CD4-positive, alpha-beta memory T cell (primary cell): ENCODE data around the gene FBXO10. TPM values are rescaled to one million over a fixed set of nuclear protein-coding genes. Genes with fewer than 3 reads are reported as not detected.
"Not testable (repeated sequence)": the region's sequence is repeated elsewhere in the genome, so short reads cannot be mapped to it uniquely, and the experiment has no call there.

Experiments
- CTCF ChIA-PET: fragments of 350-600 bp; sonication (Branson Sonifier 250); formaldehyde crosslinking; loops from one replicate; lab custom pipeline; 2021; ENCODE audit warnings: inconsistent platforms; ENCODE audit not compliant: partially characterized antibody; lab: Charles Lee
- POLR2A ChIA-PET: fragments of 350-600 bp; sonication (Branson Sonifier 250); formaldehyde crosslinking; loops from one replicate; lab custom pipeline; 2021; ENCODE audit not compliant: partially characterized antibody; lab: Charles Lee
- DNase-seq, 5 donors: peaks; one replicate each; pipeline versions ENCODE4 v3.0.0 to v3.0.0-alpha.2; 2020 to 2022; ENCODE audit warnings: mixed read lengths in 1 of 5
- H3K27ac ChIP-seq: one replicate; pipeline ENCODE4 v1.7.0; 2013; ENCODE audit warnings: low read depth, low read length
- H3K27me3 ChIP-seq: 2 replicates; pipeline ENCODE4 v1.7.0; 2013; ENCODE audit warnings: mild to moderate bottlenecking, low read length, moderate library complexity; ENCODE audit not compliant: insufficient read depth
- H3K36me3 ChIP-seq: 2 replicates; pipeline ENCODE4 v1.7.0; 2013; ENCODE audit warnings: mild to moderate bottlenecking, low read length, moderate library complexity; ENCODE audit not compliant: insufficient read depth
- H3K4me1 ChIP-seq: 2 replicates; pipeline ENCODE4 v1.7.0; 2013; ENCODE audit warnings: mild to moderate bottlenecking, low read length, moderate library complexity; ENCODE audit not compliant: insufficient read depth
- H3K4me3 ChIP-seq, 2 donors: one replicate each; pipeline ENCODE4 v1.7.0; 2013; ENCODE audit warnings: low read length in 2 of 2, mild to moderate bottlenecking in 1 of 2
- H3K9me3 ChIP-seq, 2 donors: one replicate each; pipeline ENCODE4 v1.7.0; 2013; ENCODE audit warnings: low read length in 2 of 2, control low read depth in 1 of 2; ENCODE audit not compliant: control insufficient read depth in 1 of 2
- H3K27ac Mint-ChIP-seq, 7 donors: one replicate each; pipeline ENCODE4 v1.8.0; 2020 to 2021; ENCODE audit warnings: mixed read lengths in 7 of 7, mild to moderate bottlenecking in 6 of 7, inconsistent platforms in 3 of 7, moderate library complexity in 3 of 7
- H3K27me3 Mint-ChIP-seq, 2 donors: one replicate each; pipeline ENCODE4 v1.8.0; 2020 to 2021; ENCODE audit warnings: mixed read lengths in 2 of 2
- H3K36me3 Mint-ChIP-seq, 2 donors: one replicate each; pipeline ENCODE4 v1.8.0; 2020 to 2021; ENCODE audit warnings: mixed read lengths in 2 of 2, inconsistent platforms in 1 of 2, mild to moderate bottlenecking in 1 of 2
- H3K4me1 Mint-ChIP-seq, 4 donors: one replicate each; pipeline ENCODE4 v1.8.0; 2020 to 2021; ENCODE audit warnings: mixed read lengths in 4 of 4, mild to moderate bottlenecking in 1 of 4
- H3K4me3 Mint-ChIP-seq, 8 donors: one replicate each; pipeline ENCODE4 v1.8.0; 2020 to 2021; ENCODE audit warnings: mixed read lengths in 8 of 8, mild to moderate bottlenecking in 7 of 8, moderate library complexity in 6 of 8, inconsistent platforms in 3 of 8
- H3K9me3 Mint-ChIP-seq, 8 donors: one replicate each; pipeline ENCODE4 v1.8.0; 2020 to 2021; ENCODE audit warnings: mixed read lengths in 8 of 8, mild to moderate bottlenecking in 5 of 8, inconsistent platforms in 3 of 8, moderate library complexity in 1 of 8
- intact Hi-C: fragments of 100-400 bp; cut with micrococcal nuclease; formaldehyde crosslinking; loops from one replicate; pipeline ENCODE4 v1.15.1; 2023
- polyA plus RNA-seq, 2 donors: library from polyadenylated mRNA; unstranded; fragments of 300-500 nt; fragmentation: Illumina TruSeq; gene quantifications; one replicate each; pipeline ENCODE4 v1.2.3, GENCODE V29; 2021
- total RNA-seq, 2 experiments: library from RNA; stranded (reverse); gene quantifications; one replicate each; pipeline ENCODE4 v1.2.3, GENCODE V29; 2021

The FBXO10 gene
- total and polyA plus RNA-seq, 4 experiments from 2014 or later: 3.2 to 6.1 (median 5.2) TPM

DNA sequence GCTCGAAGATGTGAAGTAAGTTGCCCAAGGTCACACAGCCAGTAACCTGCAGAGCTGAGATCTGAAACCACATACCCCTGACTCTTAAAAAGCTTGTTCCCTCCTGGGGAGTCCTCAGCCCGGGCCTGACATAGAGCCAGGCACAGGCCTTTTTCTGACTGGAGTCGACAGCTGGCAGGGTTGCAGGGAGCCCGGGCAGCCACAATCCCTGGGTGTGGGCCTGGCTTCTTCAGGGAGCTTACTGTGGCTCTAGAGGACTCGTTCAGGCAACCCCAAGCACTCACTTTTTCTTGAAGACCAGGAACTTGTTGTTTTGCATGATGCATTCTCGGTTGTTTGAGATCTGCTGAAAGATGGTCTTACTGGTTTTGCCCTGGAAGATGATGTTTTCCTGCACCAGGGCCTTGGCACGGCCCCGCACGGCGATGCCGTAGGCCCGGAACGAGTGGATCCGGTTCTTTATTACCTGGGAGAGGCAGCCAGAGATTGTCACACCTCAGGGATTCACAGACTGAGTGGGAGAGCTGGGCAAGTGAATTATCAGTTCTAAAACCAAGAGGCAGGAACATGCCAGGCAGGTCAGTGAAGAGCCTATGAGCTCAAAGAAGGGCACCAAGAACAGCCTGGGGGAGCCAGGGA, 60.4 kb downstream of the FBXO10 start:
- Mint-ChIP-seq H3K4me3 (no peak overlapping the region), H3K27me3 (no peaks in the 10 kb centered on the region), H3K9me3 (no peaks in the 10 kb centered on the region), H3K4me1 (peaks cover 0 to 2% (median under 1%) of the 10 kb centered on the region in 4 donors), H3K36me3 (peaks cover 6 to 10% of the 10 kb centered on the region in 2 donors), H3K27ac (peak overlapping the region in 3 of 7 donors; percentile 19 to 62 (median 32))
- no peak overlapping the region for H3K27ac ChIP-seq
- no peaks in the 10 kb centered on the region for H3K36me3 ChIP-seq
- H3K27me3 ChIP-seq: no peaks in the 10 kb centered on the region
- ChIA-PET POLR2A (interaction anchor here (1.5 kb wide), 1 partner anchor 12 kb away, joined by 4 read pairs; no protein-coding TSS in a partner anchor), CTCF (no interaction called here)
- no peak for DNase-seq
- H3K4me1 ChIP-seq: no peaks in the 10 kb centered on the region
- no peak overlapping the region for H3K4me3 ChIP-seq
- H3K9me3 ChIP-seq: no peaks in the 10 kb centered on the region
- intact Hi-C loops: no loop called here

GRCh38 chr9:37514999-37515398, 61.2 kb downstream of the FBXO10 start:
- H3K36me3 Mint-ChIP-seq: peaks cover 5 to 6% of the 10 kb centered on the region in 2 donors
- DNase-seq: no peak
- peak overlapping the region in 4 of 7 donors; percentile 22 to 41 (median 26) for H3K27ac Mint-ChIP-seq
- Histone ChIP-seq H3K27me3 (no peaks in the 10 kb centered on the region), H3K9me3 (no peaks in the 10 kb centered on the region), H3K27ac (no peak overlapping the region), H3K4me1 (no peaks in the 10 kb centered on the region), H3K36me3 (no peaks in the 10 kb centered on the region), H3K4me3 (no peak overlapping the region)
- peak overlapping the region in 1 of 8 donors; percentile 34 for H3K4me3 Mint-ChIP-seq
- no peaks in the 10 kb centered on the region for H3K9me3 Mint-ChIP-seq
- H3K27me3 Mint-ChIP-seq: no peaks in the 10 kb centered on the region
- ChIA-PET CTCF (no interaction called here), POLR2A (interaction anchor here (1.5 kb wide), 1 partner anchor 11 kb away, joined by 4 read pairs; no protein-coding TSS in a partner anchor)
- H3K4me1 Mint-ChIP-seq: peaks cover 0 to 2% (median under 1%) of the 10 kb centered on the region in 4 donors
- intact Hi-C loops: no loop called here

- H3K9me3 ChIP-seq, H3K27ac Mint-ChIP-seq, H3K4me1 ChIP-seq, H3K27me3 ChIP-seq, DNase-seq, H3K9me3 Mint-ChIP-seq, H3K36me3 ChIP-seq, H3K36me3 Mint-ChIP-seq, intact Hi-C loops, H3K27me3 Mint-ChIP-seq, H3K4me1 Mint-ChIP-seq, H3K27ac ChIP-seq, CTCF ChIA-PET, H3K4me3 ChIP-seq, H3K4me3 Mint-ChIP-seq: not testable (repeated sequence)
- POLR2A ChIA-PET: interaction anchor here (1.5 kb wide), 1 partner anchor 10 kb away, joined by 4 read pairs; no protein-coding TSS in a partner anchor
Measured at GRCh38 chr9:37514415-37514814, 61.8 kb downstream of the FBXO10 start.

GRCh38 chr9:37512437-37512836, 63.7 kb downstream of the FBXO10 start:
- POLR2A ChIA-PET: interaction anchor here (1.6 kb wide), 1 partner anchor 9 kb away, joined by 4 read pairs; no protein-coding TSS in a partner anchor
- CTCF ChIA-PET: no interaction called here

DNA sequence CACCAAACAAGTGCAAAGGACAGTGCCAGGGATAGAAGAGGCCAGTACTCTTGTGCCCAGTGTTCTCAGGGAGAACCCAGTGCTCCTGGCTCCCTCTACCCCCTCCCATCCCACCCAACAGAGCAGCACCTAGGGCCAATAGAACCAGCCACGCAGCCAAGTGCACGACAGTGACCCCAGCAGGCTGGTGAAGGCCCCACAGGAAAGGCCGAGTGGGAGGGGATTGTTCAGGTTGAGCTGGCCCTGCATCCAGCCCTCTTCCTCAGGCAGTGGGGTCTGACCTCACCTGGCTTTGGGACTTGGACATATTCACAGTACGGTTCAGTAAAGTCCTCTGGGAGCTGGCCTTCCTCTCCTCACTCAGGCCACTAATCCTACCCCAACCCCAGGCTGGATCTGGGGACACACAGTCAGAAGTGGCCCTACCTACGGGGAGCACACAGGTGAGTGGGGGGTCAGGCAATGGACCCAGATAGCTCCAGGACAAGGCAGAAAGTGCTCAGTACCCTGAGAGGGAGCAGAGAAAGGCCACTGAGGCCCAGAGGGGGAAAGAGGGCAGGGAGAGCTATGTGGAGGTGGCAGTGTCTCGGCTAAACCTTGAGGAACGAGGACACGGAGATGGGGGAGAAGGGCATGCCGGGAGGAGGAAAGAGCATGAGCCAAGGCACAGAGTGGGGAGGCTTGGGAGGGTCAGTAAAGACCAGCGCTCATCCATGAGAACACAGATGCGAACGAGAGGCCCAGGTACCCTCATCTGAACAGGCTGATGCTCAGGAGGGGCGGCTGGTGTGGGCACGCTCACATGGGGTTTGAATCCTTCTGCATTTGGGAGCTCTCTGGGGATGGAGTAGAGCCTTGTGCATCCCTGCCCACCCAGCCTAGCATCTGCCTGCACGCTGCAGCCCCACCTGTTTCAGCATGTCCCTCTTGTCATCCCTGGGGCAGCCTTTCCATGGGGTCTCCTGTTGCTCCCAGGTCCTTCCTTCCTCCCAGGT, 64.9 kb downstream of the FBXO10 start:
- ChIA-PET CTCF (no interaction called here), POLR2A (interaction anchor here (0.9 to 1.6 kb wide), 2 partner anchors 8 to 12 kb away, joined by 3 to 4 read pairs; no protein-coding TSS in a partner anchor)
- intact Hi-C loops: no loop called here
- H3K9me3 ChIP-seq: no peaks in the 10 kb centered on the region
- no peak overlapping the region for H3K4me3 ChIP-seq
- H3K36me3 ChIP-seq: no peaks in the 10 kb centered on the region
- Mint-ChIP-seq H3K4me3 (no peak overlapping the region), H3K36me3 (peaks cover 0 to 12% of the 10 kb centered on the region in 2 donors), H3K9me3 (no peaks in the 10 kb centered on the region), H3K27me3 (no peaks in the 10 kb centered on the region), H3K27ac (peak overlapping the region in 4 of 7 donors; percentile 44 to 86 (median 58)), H3K4me1 (peaks cover 2 to 23% (median 13%) of the 10 kb centered on the region in 4 donors)
- no peaks in the 10 kb centered on the region for H3K27me3 ChIP-seq
- DNase-seq: no peak
- H3K4me1 ChIP-seq: no peaks in the 10 kb centered on the region
- H3K27ac ChIP-seq: no peak overlapping the region

More at GRCh38 chr9:37512437-37512836, 63.7 kb downstream of the FBXO10 start:
- H3K27ac ChIP-seq: no peak overlapping the region
- H3K36me3 Mint-ChIP-seq: peaks cover 0 to 4% of the 10 kb centered on the region in 2 donors
- no peaks in the 10 kb centered on the region for H3K9me3 Mint-ChIP-seq
- no peaks in the 10 kb centered on the region for H3K4me1 ChIP-seq
- H3K27me3 Mint-ChIP-seq: no peaks in the 10 kb centered on the region
- no peaks in the 10 kb centered on the region for H3K36me3 ChIP-seq
- peak in 2 of 5 donors; percentile 9 to 12 for DNase-seq
- no peaks in the 10 kb centered on the region for H3K9me3 ChIP-seq
- no peaks in the 10 kb centered on the region for H3K27me3 ChIP-seq
- peak overlapping the region in 4 of 7 donors; percentile 4 to 68 (median 28) for H3K27ac Mint-ChIP-seq
- intact Hi-C loops: no loop called here
- H3K4me3 Mint-ChIP-seq: no peak overlapping the region
- peaks cover 2 to 12% (median 5%) of the 10 kb centered on the region in 4 donors for H3K4me1 Mint-ChIP-seq
- no peak overlapping the region for H3K4me3 ChIP-seq

DNA sequence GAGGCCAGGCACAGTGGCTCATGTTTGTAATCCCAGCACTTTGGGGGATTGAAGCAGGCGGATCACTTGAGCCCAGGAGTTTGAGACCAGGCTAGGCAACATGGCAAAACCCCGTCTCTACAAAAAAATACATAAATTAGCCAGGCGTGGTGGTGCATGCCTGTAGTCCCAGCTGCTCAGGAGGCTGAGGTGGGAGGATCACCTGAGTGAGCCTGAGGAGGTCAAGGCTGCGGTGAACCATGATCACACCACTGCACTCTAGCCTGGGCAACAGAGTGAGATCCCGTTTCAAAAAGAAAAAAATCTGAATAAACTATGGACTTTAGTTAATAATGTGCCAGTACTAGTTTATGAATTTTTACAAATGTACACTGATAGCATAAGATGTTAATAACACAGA, 66.1 kb downstream of the FBXO10 start:
- H3K4me3 ChIP-seq: not testable (repeated sequence)

More for the DNA sequence above, 66.1 kb downstream of the FBXO10 start:
- H3K27me3 ChIP-seq, DNase-seq, H3K27me3 Mint-ChIP-seq, H3K4me3 Mint-ChIP-seq, H3K27ac ChIP-seq, H3K9me3 Mint-ChIP-seq, H3K36me3 ChIP-seq, intact Hi-C loops, H3K9me3 ChIP-seq, H3K4me1 ChIP-seq: not testable (repeated sequence)
- H3K36me3 Mint-ChIP-seq: peaks cover 0 to 13% of the 10 kb centered on the region in 2 donors
- H3K4me1 Mint-ChIP-seq: peaks cover 3 to 32% (median 14%) of the 10 kb centered on the region in 4 donors
- H3K27ac Mint-ChIP-seq: peak overlapping the region in 1 of 7 donors; percentile 13
- POLR2A ChIA-PET: interaction anchor here (1.3 kb wide), 1 partner anchor 24 kb away, joined by 6 read pairs; the partner anchor contains the start of gene POLR1E
- CTCF ChIA-PET: interaction anchor here (1.1 kb wide), 1 partner anchor 91 kb away, joined by 3 read pairs; no protein-coding TSS in a partner anchor
